Measurements from ENCODE around the gene ZNF385C. TPM values are rescaled to one million over a fixed set of nuclear protein-coding genes. Genes with fewer than 3 reads are reported as not detected.

The ZNF385C gene
- total and polyA plus RNA-seq, 2 of the 13 experiments (the other 11 are each of a cell fraction or from before 2014, with no cell fraction given), result 2.3 to 6.1 TPM

DNA sequence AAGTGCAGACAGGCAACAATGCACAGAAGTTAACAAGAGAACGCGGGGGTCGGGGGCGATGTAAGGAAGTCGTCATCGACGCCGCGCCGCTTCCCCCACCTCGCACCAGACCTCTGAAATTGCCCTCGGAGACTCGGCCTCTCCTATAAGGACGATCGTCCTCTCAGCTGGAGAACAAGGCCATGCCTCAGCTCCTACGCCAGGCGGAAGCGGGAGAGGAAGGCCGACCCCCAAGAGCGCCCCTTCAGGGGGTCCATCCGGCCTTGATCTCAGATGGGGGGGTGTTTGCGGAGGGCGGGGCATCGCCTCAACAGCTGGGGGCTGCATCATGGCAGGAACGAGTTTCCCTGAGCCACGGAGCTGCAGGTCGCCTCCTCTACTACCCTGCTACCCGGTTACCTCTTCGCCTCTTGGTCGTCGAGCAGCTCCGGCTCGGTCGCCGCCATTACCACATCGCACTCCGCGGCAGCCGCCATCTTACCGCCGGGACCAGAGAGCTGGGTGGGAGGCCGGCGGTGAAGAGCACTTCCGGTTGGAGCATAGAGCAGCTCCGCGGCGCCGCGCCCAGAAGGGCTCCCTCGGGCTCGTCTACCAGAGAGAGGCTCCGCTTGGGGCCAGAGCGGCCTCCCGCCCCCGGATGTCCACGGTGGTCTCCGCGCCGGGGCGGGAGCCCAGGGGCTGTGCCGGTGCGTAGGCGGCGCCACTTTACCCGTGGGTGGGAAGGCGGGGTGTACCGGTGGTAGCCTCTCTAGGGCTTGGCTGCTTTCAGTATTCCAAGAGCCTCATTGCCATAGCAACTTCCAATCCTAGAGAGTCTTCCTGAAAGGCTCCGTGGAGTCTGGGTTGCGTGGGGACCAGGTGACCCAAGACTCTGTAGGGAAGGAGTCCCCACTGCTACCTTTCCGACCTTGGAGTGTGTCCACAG lies 81.1 kb downstream of the ZNF385C start, which contains the start of gene DNAJC7 (continued):
- TF ChIP-seq, protein P1, sequence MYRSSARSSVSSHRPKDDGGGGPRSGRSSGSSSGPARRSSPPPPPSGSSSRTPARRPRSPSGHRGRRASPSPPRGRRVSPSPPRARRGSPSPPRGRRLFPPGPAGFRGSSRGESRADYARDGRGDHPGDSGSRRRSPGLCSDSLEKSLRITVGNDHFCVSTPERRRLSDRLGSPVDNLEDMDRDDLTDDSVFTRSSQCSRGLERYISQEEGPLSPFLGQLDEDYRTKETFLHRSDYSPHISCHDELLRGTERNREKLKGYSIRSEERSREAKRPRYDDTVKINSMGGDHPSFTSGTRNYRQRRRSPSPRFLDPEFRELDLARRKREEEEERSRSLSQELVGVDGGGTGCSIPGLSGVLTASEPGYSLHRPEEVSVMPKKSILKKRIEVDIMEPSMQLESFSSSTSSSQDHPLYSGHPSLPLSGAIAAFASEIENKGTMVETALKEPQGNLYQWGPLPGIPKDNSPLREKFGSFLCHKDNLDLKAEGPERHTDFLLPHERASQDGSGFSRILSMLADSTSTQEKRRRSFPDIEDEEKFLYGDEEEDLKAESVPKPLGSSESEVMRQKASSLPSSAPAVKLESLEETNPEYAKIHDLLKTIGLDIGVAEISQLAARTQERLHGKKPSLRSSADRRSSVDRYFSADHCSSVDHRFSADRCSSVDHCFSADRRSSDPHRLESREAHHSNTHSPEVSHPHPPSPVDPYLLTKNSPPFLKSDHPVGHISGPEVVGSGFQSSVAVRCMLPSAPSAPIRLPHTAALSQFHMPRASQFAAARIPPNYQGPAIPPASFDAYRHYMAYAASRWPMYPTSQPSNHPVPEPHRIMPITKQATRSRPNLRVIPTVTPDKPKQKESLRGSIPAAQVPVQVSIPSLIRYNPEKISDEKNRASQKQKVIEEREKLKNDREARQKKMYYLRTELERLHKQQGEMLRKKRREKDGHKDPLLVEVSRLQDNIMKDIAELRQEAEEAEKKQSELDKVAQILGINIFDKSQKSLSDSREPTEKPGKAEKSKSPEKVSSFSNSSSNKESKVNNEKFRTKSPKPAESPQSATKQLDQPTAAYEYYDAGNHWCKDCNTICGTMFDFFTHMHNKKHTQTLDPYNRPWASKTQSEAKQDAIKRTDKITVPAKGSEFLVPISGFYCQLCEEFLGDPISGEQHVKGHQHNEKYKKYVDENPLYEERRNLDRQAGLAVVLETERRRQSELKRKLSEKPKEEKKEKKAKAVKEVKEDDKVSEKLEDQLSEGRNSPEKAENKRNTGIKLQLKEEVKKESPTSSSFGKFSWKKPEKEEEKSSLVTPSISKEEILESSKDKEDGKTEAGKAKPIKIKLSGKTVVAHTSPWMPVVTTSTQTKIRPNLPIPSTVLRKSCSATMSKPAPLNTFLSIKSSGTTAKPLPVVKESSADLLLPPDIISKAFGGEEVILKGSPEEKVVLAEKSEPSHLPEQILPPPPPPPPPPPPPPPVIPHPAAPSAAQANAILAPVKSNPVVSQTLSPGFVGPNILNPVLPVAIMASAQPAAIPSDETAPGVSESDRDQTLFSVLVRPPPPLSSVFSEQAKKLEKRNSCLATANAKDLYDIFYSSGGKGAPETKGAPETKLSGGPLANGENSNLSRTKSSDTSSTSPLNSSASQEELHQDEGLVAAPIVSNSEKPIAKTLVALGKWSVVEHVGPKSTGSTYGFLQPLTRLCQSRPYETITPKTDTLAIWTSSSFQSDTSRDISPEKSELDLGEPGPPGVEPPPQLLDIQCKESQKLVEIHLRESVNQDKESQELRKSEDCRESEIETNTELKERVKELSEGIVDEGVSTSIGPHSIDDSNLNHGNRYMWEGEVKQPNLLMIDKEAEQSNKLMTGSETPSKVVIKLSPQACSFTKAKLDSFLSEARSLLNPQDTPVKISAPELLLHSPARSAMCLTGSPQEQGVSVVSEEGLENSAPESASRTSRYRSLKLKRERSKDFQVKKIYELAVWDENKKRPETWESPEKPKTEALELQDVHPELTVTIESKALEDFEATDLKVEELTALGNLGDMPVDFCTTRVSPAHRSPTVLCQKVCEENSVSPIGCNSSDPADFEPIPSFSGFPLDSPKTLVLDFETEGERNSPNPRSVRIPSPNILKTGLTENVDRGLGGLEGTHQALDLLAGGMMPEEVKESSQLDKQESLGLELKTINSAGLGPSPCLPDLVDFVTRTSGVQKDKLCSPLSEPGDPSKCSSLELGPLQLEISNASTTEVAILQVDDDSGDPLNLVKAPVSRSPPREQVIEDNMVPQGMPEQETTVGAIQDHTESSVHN (CRISPR knock-in tag; IDR thresholded peaks at IDR 0.05), result peak; percentile 68; the same call in 1 of the 2 replicates
- TF ChIP-seq, protein P2, sequence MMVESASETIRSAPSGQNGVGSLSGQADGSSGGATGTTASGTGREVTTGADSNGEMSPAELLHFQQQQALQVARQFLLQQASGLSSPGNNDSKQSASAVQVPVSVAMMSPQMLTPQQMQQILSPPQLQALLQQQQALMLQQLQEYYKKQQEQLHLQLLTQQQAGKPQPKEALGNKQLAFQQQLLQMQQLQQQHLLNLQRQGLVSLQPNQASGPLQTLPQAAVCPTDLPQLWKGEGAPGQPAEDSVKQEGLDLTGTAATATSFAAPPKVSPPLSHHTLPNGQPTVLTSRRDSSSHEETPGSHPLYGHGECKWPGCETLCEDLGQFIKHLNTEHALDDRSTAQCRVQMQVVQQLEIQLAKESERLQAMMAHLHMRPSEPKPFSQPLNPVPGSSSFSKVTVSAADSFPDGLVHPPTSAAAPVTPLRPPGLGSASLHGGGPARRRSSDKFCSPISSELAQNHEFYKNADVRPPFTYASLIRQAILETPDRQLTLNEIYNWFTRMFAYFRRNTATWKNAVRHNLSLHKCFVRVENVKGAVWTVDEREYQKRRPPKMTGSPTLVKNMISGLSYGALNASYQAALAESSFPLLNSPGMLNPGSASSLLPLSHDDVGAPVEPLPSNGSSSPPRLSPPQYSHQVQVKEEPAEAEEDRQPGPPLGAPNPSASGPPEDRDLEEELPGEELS (CRISPR knock-in tag; IDR thresholded peaks at IDR 0.05), result peak; percentile 66; the same call in 1 of the 2 replicates
- no peak for TF ChIP-seq PRPF4 (IDR thresholded peaks at IDR 0.05; ENCODE audit: low read depth, low read length, poor library complexity, severe bottlenecking)
- TF ChIP-seq, protein P3, sequence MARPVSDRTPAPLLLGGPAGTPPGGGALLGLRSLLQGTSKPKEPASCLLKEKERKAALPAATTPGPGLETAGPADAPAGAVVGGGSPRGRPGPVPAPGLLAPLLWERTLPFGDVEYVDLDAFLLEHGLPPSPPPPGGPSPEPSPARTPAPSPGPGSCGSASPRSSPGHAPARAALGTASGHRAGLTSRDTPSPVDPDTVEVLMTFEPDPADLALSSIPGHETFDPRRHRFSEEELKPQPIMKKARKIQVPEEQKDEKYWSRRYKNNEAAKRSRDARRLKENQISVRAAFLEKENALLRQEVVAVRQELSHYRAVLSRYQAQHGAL (CRISPR knock-in tag; IDR thresholded peaks at IDR 0.05; ENCODE audit: not compliant biosample characterization), result peak; percentile 83
- TF ChIP-seq ZKSCAN8 (CRISPR knock-in tag; IDR thresholded peaks at IDR 0.05; ENCODE audit: borderline replicate concordance), result peak; percentile 95
- TF ChIP-seq SIN3A (IDR thresholded peaks at IDR 0.05; ENCODE audit: borderline replicate concordance, low read depth, low read length), result peak; percentile 74; the same call in 1 of the 2 replicates
- no peak for TF ChIP-seq HDAC6 (IDR thresholded peaks at IDR 0.05; ENCODE audit: low read depth, low read length)
- TF ChIP-seq ELF3 (CRISPR knock-in tag; IDR thresholded peaks at IDR 0.05), result peak; percentile 83; the same call in 1 of the 2 replicates
- TF ChIP-seq MEF2D (CRISPR knock-in tag; IDR thresholded peaks at IDR 0.05), result peak; percentile 76; the same call in 1 of the 2 replicates
- peak; percentile 39; the same call in 1 of the 2 replicates for TF ChIP-seq SOX13 (IDR thresholded peaks at IDR 0.05)
- peak; percentile 38 to 43; a peak in 3 of 4 replicates for TF ChIP-seq SOX13 (CRISPR knock-in tag; conservative IDR thresholded peaks at IDR 0.05 in 1 of 2, IDR thresholded peaks at IDR 0.05 in 1 of 2)
- TF ChIP-seq ZNF296 (CRISPR knock-in tag; conservative IDR thresholded peaks at IDR 0.05), result peak; percentile 84
- peak; percentile 96 for TF ChIP-seq ELF1 (CRISPR knock-in tag; IDR thresholded peaks at IDR 0.05)
- peak; percentile 46; the same call in 1 of the 2 replicates for TF ChIP-seq RCOR2 (CRISPR knock-in tag; IDR thresholded peaks at IDR 0.05)
- peak; percentile 81 for TF ChIP-seq XRCC5 (optimal IDR thresholded peaks at IDR 0.05; ENCODE audit: low read length)
- peak; percentile 99 for TF ChIP-seq ASH2L (IDR thresholded peaks at IDR 0.05; ENCODE audit: insufficient read length, low read depth, low read length)
- peak; percentile 71 for TF ChIP-seq ZNF713 (CRISPR knock-in tag; IDR thresholded peaks at IDR 0.05)
